SK-N-SH (cell line): Measurements from ENCODE around the gene DVL1.

ENCODE experiments used
- CTCF ChIP-seq: fragments of 200-600 bp; sonication (generic); IDR thresholded peaks from 2 replicates; pipeline ENCODE4 v1.6.1; 2017; ENCODE audit warnings: antibody characterized with exemption, mild to moderate bottlenecking, moderate library complexity
- FOXJ3 ChIP-seq: sonication (generic); formaldehyde crosslinking; IDR thresholded peaks from 2 replicates; pipeline ENCODE4 v1.5.1; 2020; ENCODE audit warnings: mild to moderate bottlenecking, missing genetic modification reagents
- RFX5 ChIP-seq: IDR thresholded peaks from 2 replicates; pipeline ENCODE4 v1.6.1; 2012; ENCODE audit warnings: mild to moderate bottlenecking, improper control_type of control experiment, low read length
- TAF1 ChIP-seq: IDR thresholded peaks from 2 replicates; pipeline ENCODE4 v1.6.1; 2012; ENCODE audit warnings: low read depth, mild to moderate bottlenecking, low read length, moderate library complexity, borderline replicate concordance
- TCF12 ChIP-seq: IDR thresholded peaks from 2 replicates; pipeline ENCODE4 v1.4.0; 2012

DNA sequence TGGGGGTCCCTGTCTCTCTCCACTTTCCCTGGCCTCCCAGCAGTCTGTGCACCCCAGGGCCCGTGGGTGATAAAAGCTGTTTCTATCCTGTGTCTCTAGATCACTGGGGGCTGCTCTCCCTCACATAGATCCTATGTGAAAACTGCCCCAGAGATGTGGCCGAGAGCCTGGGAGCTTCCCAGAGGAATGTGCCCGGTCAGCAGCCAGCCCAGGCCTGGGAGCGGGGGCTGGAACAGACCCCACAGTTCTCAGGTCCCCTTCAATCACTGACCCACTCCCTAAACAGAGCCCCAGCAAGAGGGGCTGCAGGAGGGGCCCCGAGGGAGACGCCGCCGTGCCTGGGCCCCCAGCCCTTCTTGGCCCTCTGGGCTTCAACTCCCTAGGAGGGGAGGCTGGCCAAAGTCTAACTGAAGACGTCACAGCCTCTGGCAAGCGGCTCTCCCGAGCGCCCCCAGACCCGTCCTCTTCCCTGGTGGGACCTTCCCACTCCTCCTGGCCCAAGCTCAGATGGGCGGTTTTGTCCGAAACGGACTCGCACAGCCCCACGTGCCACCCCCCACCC, 8.7 kb upstream of the DVL1 start:
- TF ChIP-seq RFX5 (no peak), CTCF (no peak), FOXJ3 (no peak), TCF12 (no peak), TAF1 (no peak)
